Stimulated activated CD4-positive, alpha-beta T cell treated with anti-CD3 and anti-CD28 coated beads, Interleukin-15, amount 100 ng/mL, for 1 hour (primary cell): ENCODE data around the gene SPEM2.

Experiments
- DNase-seq, 2 donors: peaks; one replicate each; pipeline ENCODE4 v3.0.0-alpha.2; 2020; ENCODE audit warnings: low read depth in 1 of 2, low spot score in 1 of 2

Gene SPEM2

GRCh38 chr17:7419819-7420610, 5.4 kb upstream of the SPEM2 start, which contains the start of gene SPEM1:
TSS of gene SPEM1 (plus strand) at chr17:7420324. CDS start at chr17:7420385, 61 bp downstream.
- DNase-seq: no peak

GRCh38 chr17:7421186-7421585, 4.2 kb upstream of the SPEM2 start:
- no peak for DNase-seq

- no peak for DNase-seq
Measured at GRCh38 chr17:7423679-7424078, 1.7 kb upstream of the SPEM2 start.

GRCh38 chr17:7425756-7426155, 340 bp downstream of the SPEM2 start:
- no peak for DNase-seq

- DNase-seq: no peak
Measured at GRCh38 chr17:7426203-7426863, 917 bp downstream of the SPEM2 start.

- no peak for DNase-seq
Measured at GRCh38 chr17:7426896-7427489, 1.6 kb downstream of the SPEM2 start.

GRCh38 chr17:7427549-7427948, 2.1 kb downstream of the SPEM2 start:
- no peak for DNase-seq

- no peak for DNase-seq
Measured at GRCh38 chr17:7428557-7428956, 3.1 kb downstream of the SPEM2 start, which contains the start of gene SPEM3. TSS of gene SPEM3 (plus strand) at chr17:7428857. CDS start at chr17:7428903, 46 bp downstream.

- no peak for DNase-seq
Measured at GRCh38 chr17:7429722-7430121, 4.3 kb downstream of the SPEM2 start.

- DNase-seq: no peak
Measured at GRCh38 chr17:7431231-7431630, 5.8 kb downstream of the SPEM2 start.

GRCh38 chr17:7432296-7432695, 6.9 kb downstream of the SPEM2 start:
- DNase-seq: no peak

GRCh38 chr17:7435676-7436555, 10.5 kb downstream of the SPEM2 start:
- peak; percentile 32 to 40 for DNase-seq

- DNase-seq: peak; percentile 69 to 76
Measured at GRCh38 chr17:7436556-7437368, 11.3 kb downstream of the SPEM2 start.

GRCh38 chr17:7437369-7437863, 12.0 kb downstream of the SPEM2 start:
- DNase-seq: no peak

- DNase-seq: peak in 1 of 2 donors; percentile 64
Measured at GRCh38 chr17:7437950-7438614, 12.7 kb downstream of the SPEM2 start.

GRCh38 chr17:7438656-7439460, 13.4 kb downstream of the SPEM2 start:
- no peak for DNase-seq

- no peak for DNase-seq
Measured at GRCh38 chr17:7439462-7440112, 14.2 kb downstream of the SPEM2 start, which contains the start of gene FGF11. TSS of gene FGF11 (plus strand) at chr17:7439512. CDS start at chr17:7439621, 109 bp downstream.
